Measurements from ENCODE around the gene ATPAF2.

ATPAF2 gene

DNA sequence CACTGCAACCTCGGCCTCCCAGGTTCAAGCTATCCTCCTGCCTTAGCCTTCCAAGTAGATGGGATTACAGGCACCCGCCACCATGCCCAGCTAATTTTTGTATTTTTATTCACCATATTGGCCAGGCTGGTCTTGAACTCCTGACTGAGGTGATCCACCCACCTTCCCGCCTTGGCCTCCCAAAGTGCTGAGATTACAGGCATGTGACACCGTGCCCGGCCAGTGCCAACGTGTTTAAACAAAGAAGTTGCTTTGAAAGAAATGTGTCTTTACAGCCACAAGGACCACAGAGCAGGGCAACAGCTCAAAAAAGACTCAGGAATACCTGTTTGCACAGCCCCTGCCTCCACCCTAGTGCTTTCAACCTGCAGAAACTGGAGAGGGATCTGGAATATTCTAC, 25.0 kb downstream of the ATPAF2 start:
- TF ChIP-seq, protein P1, sequence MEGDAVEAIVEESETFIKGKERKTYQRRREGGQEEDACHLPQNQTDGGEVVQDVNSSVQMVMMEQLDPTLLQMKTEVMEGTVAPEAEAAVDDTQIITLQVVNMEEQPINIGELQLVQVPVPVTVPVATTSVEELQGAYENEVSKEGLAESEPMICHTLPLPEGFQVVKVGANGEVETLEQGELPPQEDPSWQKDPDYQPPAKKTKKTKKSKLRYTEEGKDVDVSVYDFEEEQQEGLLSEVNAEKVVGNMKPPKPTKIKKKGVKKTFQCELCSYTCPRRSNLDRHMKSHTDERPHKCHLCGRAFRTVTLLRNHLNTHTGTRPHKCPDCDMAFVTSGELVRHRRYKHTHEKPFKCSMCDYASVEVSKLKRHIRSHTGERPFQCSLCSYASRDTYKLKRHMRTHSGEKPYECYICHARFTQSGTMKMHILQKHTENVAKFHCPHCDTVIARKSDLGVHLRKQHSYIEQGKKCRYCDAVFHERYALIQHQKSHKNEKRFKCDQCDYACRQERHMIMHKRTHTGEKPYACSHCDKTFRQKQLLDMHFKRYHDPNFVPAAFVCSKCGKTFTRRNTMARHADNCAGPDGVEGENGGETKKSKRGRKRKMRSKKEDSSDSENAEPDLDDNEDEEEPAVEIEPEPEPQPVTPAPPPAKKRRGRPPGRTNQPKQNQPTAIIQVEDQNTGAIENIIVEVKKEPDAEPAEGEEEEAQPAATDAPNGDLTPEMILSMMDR (IDR thresholded peaks at IDR 0.05; ENCODE audit: low read length, missing control alignments) = no peak
- no peak for DNase-seq (ENCODE audit: low read depth)
- no peak overlapping the region for H3K4me3 ChIP-seq (replicated peaks; ENCODE audit: low read depth, low read length)

DNA sequence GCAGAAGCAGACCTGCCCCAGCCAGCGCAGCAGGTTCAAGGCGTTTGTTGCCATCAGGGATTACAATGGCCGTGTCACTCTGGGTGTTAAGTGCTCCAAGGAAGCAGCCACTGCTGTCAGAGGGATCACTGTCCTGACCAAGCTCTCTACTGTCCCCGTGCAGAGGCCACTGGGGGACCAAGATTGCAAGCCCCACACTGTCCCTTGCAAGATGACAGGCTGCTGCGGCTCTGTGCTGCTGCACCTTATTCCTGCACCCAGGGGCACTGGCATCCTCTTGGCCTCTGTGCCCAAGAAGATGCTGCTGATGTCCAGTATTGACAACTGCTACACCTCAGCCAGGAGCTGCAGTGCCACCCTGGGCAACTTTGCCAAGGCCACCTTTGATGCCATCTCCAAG, 27.7 kb downstream of the ATPAF2 start:
- DNase-seq (ENCODE audit: low read depth) = no peak
- TF ChIP-seq, protein P1 (IDR thresholded peaks at IDR 0.05; ENCODE audit: low read length, missing control alignments) = no peak
- no peak overlapping the region for H3K4me3 ChIP-seq (replicated peaks; ENCODE audit: low read depth, low read length)

DNA sequence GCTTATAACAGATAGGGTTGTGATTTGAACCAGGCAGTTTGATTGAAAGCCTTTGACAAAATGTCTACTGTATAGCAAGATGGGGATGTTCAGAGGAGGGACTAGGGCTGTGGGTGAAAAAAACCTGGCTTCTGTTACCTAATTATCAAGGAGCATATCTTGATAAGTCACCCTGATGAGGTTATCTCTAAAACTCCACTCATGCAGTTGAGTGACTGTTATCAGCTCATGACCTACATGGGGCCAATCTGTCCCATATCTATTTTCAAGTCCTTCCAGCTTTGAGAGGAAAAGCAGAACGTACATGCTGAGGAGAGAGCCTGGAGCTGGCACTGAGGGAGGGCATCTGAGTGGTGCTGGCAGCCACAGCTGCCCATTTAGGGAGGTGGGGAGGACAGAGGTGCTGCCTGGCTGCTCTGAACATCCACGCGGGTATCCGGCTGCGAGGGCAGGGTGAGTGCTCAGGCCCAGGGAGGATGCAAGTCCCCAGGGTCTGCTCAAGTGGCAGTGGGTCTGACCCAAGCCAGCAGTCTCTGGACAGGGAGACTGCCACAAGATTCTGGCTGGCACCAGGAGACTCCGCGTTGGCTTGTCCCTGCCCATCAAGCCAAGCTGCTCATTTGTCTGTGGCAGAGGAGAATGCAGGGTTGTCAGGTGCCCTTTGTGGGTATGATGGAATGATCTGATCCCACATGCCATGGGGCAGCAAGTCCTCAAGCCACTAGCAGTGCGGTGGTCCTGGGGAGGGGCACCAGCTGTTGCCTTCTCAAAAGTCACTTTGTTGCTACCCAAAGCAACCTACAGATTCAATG, 29.2 kb downstream of the ATPAF2 start:
- no peak for DNase-seq (ENCODE audit: low read depth)
- no peak overlapping the region for H3K4me3 ChIP-seq (replicated peaks; ENCODE audit: low read depth, low read length)
- TF ChIP-seq, protein P1 (IDR thresholded peaks at IDR 0.05; ENCODE audit: low read length, missing control alignments) = no peak

DNA sequence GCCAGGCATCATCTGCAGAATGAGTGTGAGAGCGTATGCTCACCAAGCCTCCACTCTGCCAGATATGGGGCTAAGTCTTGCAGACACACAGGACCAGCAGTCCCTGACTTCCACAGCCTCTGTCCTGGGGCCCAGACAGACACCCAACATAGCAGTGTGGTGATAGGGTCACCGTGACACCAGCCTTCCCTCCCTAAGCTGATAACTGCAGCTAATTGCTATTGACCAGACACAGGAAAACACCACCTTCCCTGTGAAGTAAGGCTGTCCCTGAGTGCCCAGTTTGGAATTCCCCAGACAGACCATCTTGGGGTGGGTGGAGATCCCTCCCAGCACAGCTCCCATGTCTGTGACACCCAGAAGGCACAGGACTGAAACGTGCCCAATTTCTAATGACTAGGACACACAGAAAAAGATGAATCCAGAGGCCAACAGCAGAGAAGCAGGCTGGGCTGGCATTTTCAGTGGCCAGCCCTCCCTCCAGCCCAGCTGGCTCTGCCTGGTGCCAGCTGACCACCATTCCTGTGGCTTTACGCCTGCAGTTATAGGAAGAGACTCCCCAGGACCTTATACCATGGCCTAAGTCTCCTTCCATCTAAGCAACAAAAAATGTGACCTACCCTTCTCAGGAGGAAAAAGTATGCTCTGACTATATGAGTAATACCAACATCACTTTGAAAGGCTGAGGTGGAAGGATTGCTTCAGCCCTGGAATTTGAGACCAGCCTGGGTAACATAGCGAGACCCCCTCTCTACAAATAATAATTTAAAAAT, 30.3 kb downstream of the ATPAF2 start:
- TF ChIP-seq, protein P1 (IDR thresholded peaks at IDR 0.05; ENCODE audit: low read length, missing control alignments) = no peak
- no peak overlapping the region for H3K4me3 ChIP-seq (replicated peaks; ENCODE audit: low read depth, low read length)
- DNase-seq (ENCODE audit: low read depth) = no peak

DNA sequence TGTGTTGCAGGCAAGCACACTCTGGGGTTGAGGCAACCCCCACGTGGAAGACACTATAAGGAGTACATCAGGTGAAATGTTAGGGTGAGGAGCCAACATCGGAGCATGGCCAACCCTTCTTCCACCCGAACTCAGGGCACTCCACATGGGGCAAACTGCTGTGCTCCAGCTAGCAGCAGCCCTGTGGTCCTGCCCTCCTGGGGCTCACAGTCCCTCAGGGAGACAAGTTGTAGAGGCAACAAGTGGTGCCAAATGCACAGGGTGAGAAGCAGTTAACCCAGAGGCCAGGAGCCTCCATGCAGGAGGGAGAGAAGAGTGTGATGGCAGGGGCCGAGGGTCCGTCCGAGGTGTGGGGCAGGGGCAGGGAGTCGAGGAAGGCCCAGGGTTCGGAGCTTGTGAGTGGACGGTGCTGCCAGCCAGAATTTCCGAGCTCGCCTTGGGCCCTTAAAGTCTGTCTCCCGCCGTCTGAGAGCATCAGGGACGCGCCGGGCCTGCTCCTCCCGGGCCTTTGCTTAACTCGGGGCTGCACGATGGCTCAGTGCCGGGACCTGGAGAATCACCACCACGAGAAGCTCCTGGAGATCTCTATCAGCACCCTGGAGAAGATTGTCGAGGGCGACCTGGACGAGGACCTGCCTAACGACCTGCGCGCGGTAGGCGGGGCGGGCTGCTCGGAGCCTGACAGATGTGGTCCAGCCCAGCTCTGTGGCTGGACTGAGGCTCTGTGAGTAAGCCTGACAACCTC, 32.3 kb downstream of the ATPAF2 start:
- TF ChIP-seq, protein P1 (IDR thresholded peaks at IDR 0.05; ENCODE audit: low read length, missing control alignments) = no peak
- DNase-seq (ENCODE audit: low read depth) = no peak
- no peak overlapping the region for H3K4me3 ChIP-seq (replicated peaks; ENCODE audit: low read depth, low read length)

DNA sequence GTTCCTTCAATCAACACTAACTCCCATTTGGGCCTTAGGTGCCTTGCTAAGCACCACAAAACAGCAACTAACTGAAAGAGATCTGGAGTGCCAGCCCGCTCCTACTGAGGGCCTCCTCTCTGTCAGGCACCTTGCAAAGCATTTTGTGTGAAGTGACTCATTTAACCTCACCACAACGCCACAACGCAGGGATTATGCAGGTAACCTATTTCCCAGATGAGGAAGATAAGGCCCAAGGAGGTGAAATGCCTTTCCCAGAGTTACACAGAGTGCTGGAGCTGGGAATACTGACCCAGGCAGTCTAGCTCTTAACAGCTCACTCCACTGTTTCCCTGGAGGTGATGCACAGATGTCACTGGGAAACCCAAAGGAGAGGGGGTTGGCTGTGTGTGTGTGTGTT, 33.5 kb downstream of the ATPAF2 start:
- H3K4me3 ChIP-seq (replicated peaks; ENCODE audit: low read depth, low read length) = no peak overlapping the region
- DNase-seq (ENCODE audit: low read depth) = no peak
- TF ChIP-seq, protein P1 (IDR thresholded peaks at IDR 0.05; ENCODE audit: low read length, missing control alignments) = no peak
